GM10847 (cell line): ENCODE data around the gene DGUOK.

ENCODE experiments used
- POLR2A ChIP-seq: IDR thresholded peaks from 2 replicates; pipeline ENCODE4 v1.6.1; 2011; ENCODE audit not compliant: insufficient read length; ENCODE audit errors: extremely low read depth

DGUOK gene

GRCh38 chr2:73928963-73929347 is 2.3 kb downstream of the DGUOK start:
- no peak for TF ChIP-seq POLR2A

- TF ChIP-seq POLR2A: no peak
These were observed 3.7 kb downstream of the DGUOK start for GRCh38 chr2:73930386-73930785.

- no peak for TF ChIP-seq POLR2A
These were observed 5.1 kb downstream of the DGUOK start for GRCh38 chr2:73931531-73932500.

GRCh38 chr2:73933194-73933593 is 6.5 kb downstream of the DGUOK start:
- TF ChIP-seq POLR2A: no peak

- TF ChIP-seq POLR2A: no peak
These were observed 9.0 kb downstream of the DGUOK start for GRCh38 chr2:73935641-73936040.

GRCh38 chr2:73937103-73937885 is 10.6 kb downstream of the DGUOK start:
- no peak for TF ChIP-seq POLR2A

GRCh38 chr2:73937899-73938298 is 11.2 kb downstream of the DGUOK start:
- no peak for TF ChIP-seq POLR2A

- no peak for TF ChIP-seq POLR2A
These were observed 12.2 kb downstream of the DGUOK start for GRCh38 chr2:73938718-73939352.

GRCh38 chr2:73939419-73939818 is 12.7 kb downstream of the DGUOK start:
- no peak for TF ChIP-seq POLR2A

- TF ChIP-seq POLR2A: no peak
These were observed 16.0 kb downstream of the DGUOK start for GRCh38 chr2:73942664-73943063.

- TF ChIP-seq POLR2A: no peak
These were observed 18.0 kb downstream of the DGUOK start for GRCh38 chr2:73944714-73945113.

GRCh38 chr2:73946215-73946614 is 19.5 kb downstream of the DGUOK start:
- TF ChIP-seq POLR2A: no peak

GRCh38 chr2:73946666-73947065 is 20.0 kb downstream of the DGUOK start:
- no peak for TF ChIP-seq POLR2A

GRCh38 chr2:73947412-73948018 is 20.8 kb downstream of the DGUOK start:
- TF ChIP-seq POLR2A: no peak

- TF ChIP-seq POLR2A: no peak
These were observed 23.1 kb downstream of the DGUOK start for GRCh38 chr2:73949802-73950201.
